Measurements from ENCODE around the gene CPOX. TPM values are rescaled to one million over a fixed set of nuclear protein-coding genes. Genes with fewer than 3 reads are reported as not detected.

Gene CPOX
- total and polyA plus RNA-seq, 2 of the 8 experiments (the other 6 are each of a cell fraction or from before 2014, with no cell fraction given): 17.4 to 27.0 TPM

GRCh38 chr3:98587654-98588053 is 5.8 kb downstream of the CPOX start:
- TF ChIP-seq CBX8 (IDR thresholded peaks at IDR 0.05; ENCODE audit: borderline replicate concordance, low read depth, low read length): no peak

More at GRCh38 chr3:98587654-98588053, 5.8 kb downstream of the CPOX start:
- no peak overlapping the region for H3K27ac ChIP-seq (ENCODE audit: low read depth, low read length)
- no peak overlapping the region for H2AK5ac ChIP-seq (ENCODE audit: low read depth, low read length)
- H3K23me2 ChIP-seq (ENCODE audit: low read depth, low read length): peaks cover 5% of the 10 kb centered on the region
- ChIA-PET CTCF (ENCODE audit: partially characterized antibody) (interaction anchor here (0.7 to 1.9 kb wide), 7 partner anchors 10 to 405 kb away, joined by 3 to 9 read pairs (median 3); no protein-coding TSS in a partner anchor), POLR2A (ENCODE audit: partially characterized antibody) (no interaction called here)
- no peak overlapping the region for H3K56ac ChIP-seq (replicated peaks; ENCODE audit: insufficient read length, low read depth, low read length)
- H3K4ac ChIP-seq (replicated peaks; ENCODE audit: insufficient read length, low read depth, low read length): no peak overlapping the region
- no peaks in the 10 kb centered on the region for H3K9me3 ChIP-seq (ENCODE audit: insufficient read depth in 2 of 2, low read depth in 1 of 2, low read length in 1 of 2)
- H2BK12ac ChIP-seq (ENCODE audit: low read depth, low read length): no peak overlapping the region
- peaks cover 3 to 4% of the 10 kb centered on the region in 2 experiments for H4K20me1 ChIP-seq (replicated peaks in 1 of 2; ENCODE audit: control insufficient read depth in 1 of 2, insufficient read depth in 2 of 2, low read length in 2 of 2)
- H2BK120ac ChIP-seq (replicated peaks; ENCODE audit: low read depth, low read length): no peak overlapping the region
- FAIRE-seq (no peak), DNase-seq (ENCODE audit: low read depth in 1 of 2, low spot score in 2 of 2) (no peak)
- H3K27me3 ChIP-seq (replicated peaks in 1 of 4; ENCODE audit: control insufficient read depth in 3 of 4, extremely low read depth in 1 of 4, insufficient read depth in 3 of 4, low read length in 3 of 4): no peaks in the 10 kb centered on the region; a peak in 1 of 7 replicates
- peaks cover 0 to 8% of the 10 kb centered on the region in 2 experiments; a peak in 2 of 4 replicates for H3K79me2 ChIP-seq (ENCODE audit: control insufficient read depth in 1 of 2, insufficient read depth in 2 of 2, low read length in 2 of 2)
- no peak overlapping the region for H3K18ac ChIP-seq (ENCODE audit: extremely low read depth, low read length)
- H3K4me3 ChIP-seq (ENCODE audit: extremely low read depth in 1 of 4, insufficient read depth in 2 of 4, low read depth in 3 of 4, low read length in 4 of 4): no peak overlapping the region
- no peak overlapping the region for H2BK20ac ChIP-seq (ENCODE audit: low read length)
- H3K23ac ChIP-seq (ENCODE audit: insufficient read length): no peak overlapping the region
- peaks cover 2 to 57% (median 28%) of the 10 kb centered on the region in 4 experiments; a peak in 6 of 8 replicates for H3K36me3 ChIP-seq (ENCODE audit: control insufficient read depth in 2 of 4, insufficient read depth in 4 of 4, low read length in 3 of 4)
- H3K4me2 ChIP-seq (ENCODE audit: insufficient read depth in 1 of 2, low read depth in 2 of 2, low read length in 2 of 2): no peak overlapping the region
- peaks cover 4% of the 10 kb centered on the region; the same call in 1 of the 2 replicates for H3K79me1 ChIP-seq (ENCODE audit: low read depth, low read length)
- no peak overlapping the region for H4K5ac ChIP-seq (ENCODE audit: insufficient read length, low read depth, low read length)
- peaks cover 2 to 10% (median 3%) of the 10 kb centered on the region in 4 experiments; a peak in 4 of 7 replicates for H3K4me1 ChIP-seq (replicated peaks in 1 of 4; ENCODE audit: control insufficient read depth in 3 of 4, insufficient read depth in 4 of 4, low read length in 3 of 4)
- no peak overlapping the region for H3K9ac ChIP-seq (replicated peaks in 1 of 4; ENCODE audit: extremely low read depth in 1 of 4, low read depth in 3 of 4, low read length in 3 of 4)
- no peak overlapping the region for H2BK15ac ChIP-seq (ENCODE audit: low read length)
- no peak overlapping the region for H2AFZ ChIP-seq (ENCODE audit: low read length)
- no peak overlapping the region for H4K91ac ChIP-seq (replicated peaks; ENCODE audit: insufficient read length, low read length)
- H3K14ac ChIP-seq (ENCODE audit: insufficient read length): no peak overlapping the region
- no peak overlapping the region for H4K8ac ChIP-seq (ENCODE audit: extremely low read depth, insufficient read depth, low read length)
- 91% methylated on average over 2 of the region's 2 CpGs; no CpG with 5 or more reads in 1 of the 2 experiments for WGBS, 2 experiments (ENCODE audit: extremely low coverage in 1 of 2, insufficient coverage in 1 of 2, insufficient read length in 1 of 2, insufficient replicate concordance in 2 of 2, low coverage in 1 of 2, low lambda C conversion rate in 2 of 2, missing lambda C conversion rate in 1 of 2)
- no peak overlapping the region for H2BK5ac ChIP-seq (ENCODE audit: low read depth, low read length)
